GM13977 (cell line): Measurements from ENCODE around the gene PARD3.

Experiments used
- DNase-seq: peaks from one replicate; pipeline ENCODE4 v3.0.0; 2012; ENCODE audit warnings: low spot score
- CTCF ChIP-seq: IDR thresholded peaks from 2 replicates; pipeline ENCODE4 v1.5.1; 2012; ENCODE audit warnings: mild to moderate bottlenecking, control low read depth; ENCODE audit not compliant: insufficient read depth; ENCODE audit errors: extremely low read depth, missing control alignments
- in situ Hi-C: fragments of 300-500 bp; cut with MboI; formaldehyde crosslinking; loops from one replicate; pipeline ENCODE4 v1.12.0; 2022; ENCODE audit warnings: low sequenced_read_pairs, low pct_unique_long_range_greater_than_20kb, mixed read lengths, inconsistent platforms; ENCODE audit not compliant: unreplicated experiment

Gene PARD3

GRCh38 chr10:34374356-34375045 is 440.6 kb downstream of the PARD3 start:
- no peak for DNase-seq
- in situ Hi-C loops = no loop called here
- no peak for TF ChIP-seq CTCF

- in situ Hi-C loops = no loop called here
- TF ChIP-seq CTCF = no peak
- no peak for DNase-seq
Measured at GRCh38 chr10:34373211-34373610, 441.9 kb downstream of the PARD3 start.

- TF ChIP-seq CTCF = no peak
- DNase-seq = no peak
- in situ Hi-C loops = no loop called here
Measured at GRCh38 chr10:34372509-34372908, 442.6 kb downstream of the PARD3 start.

- in situ Hi-C loops = no loop called here
- DNase-seq = no peak
- no peak for TF ChIP-seq CTCF
Measured at GRCh38 chr10:34370126-34370525, 445.0 kb downstream of the PARD3 start.

GRCh38 chr10:34369120-34369519 is 446.0 kb downstream of the PARD3 start:
- in situ Hi-C loops = no loop called here
- no peak for DNase-seq
- TF ChIP-seq CTCF = no peak

GRCh38 chr10:34364253-34365037 is 450.7 kb downstream of the PARD3 start:
- in situ Hi-C loops = no loop called here
- TF ChIP-seq CTCF = no peak
- no peak for DNase-seq
